GM12878 (cell line): ENCODE data around the gene REPIN1. TPM values are rescaled to one million over a fixed set of nuclear protein-coding genes. Genes with fewer than 3 reads are reported as not detected.

Source experiments
- ATAC-seq: fragments of 200-7000 bp; cut with Tn5 transposase; 3 replicates; pipeline ENCODE4 v1.9.1; 2020; ENCODE audit warnings: mild to moderate bottlenecking, moderate library complexity
- BruUV-seq: library from RNA; stranded (reverse); fragments of 400-500 nt; replicated peaks from 2 replicates; lab custom pipeline; 2021; lab: Mats Ljungman, UMichigan
- CTCF ChIA-PET: fragments of 300-600 bp; sonication (Branson Sonifier 250); formaldehyde crosslinking; extraction: SDS; loops from one replicate; lab custom pipeline; 2021; ENCODE audit warnings: inconsistent platforms; lab: Yijun Ruan, JAX
- POLR2A ChIA-PET: fragments of 350-600 bp; formaldehyde crosslinking; extraction: SDS; loops from one replicate; lab custom pipeline; 2021; ENCODE audit warnings: inconsistent platforms; lab: Charles Lee
- RAD21 ChIA-PET: fragments of 300-600 bp; sonication (Branson Sonifier 250); formaldehyde crosslinking; loops from one replicate; lab custom pipeline; 2023; ENCODE audit warnings: antibody characterized with exemption; ENCODE audit not compliant: unreplicated experiment; lab: Charles Lee
- SMC1A ChIA-PET: fragments of 300-600 bp; sonication (Branson Sonifier 250); formaldehyde crosslinking; loops from one replicate; lab custom pipeline; 2023; ENCODE audit not compliant: unreplicated experiment, uncharacterized antibody; lab: Charles Lee
- DNase-seq: peaks from one replicate; pipeline ENCODE4 v3.0.0-alpha.2; 2011; ENCODE audit warnings: low read depth, low spot score
- FAIRE-seq: peaks from 3 replicates; lab custom pipeline; 2011; peaks lifted over from hg19 to GRCh38; lab: Jason Lieb, UNC
- H2AFZ ChIP-seq: 2 replicates; pipeline ENCODE4 v1.6.0; 2011; ENCODE audit warnings: low read depth, low read length, control low read depth; ENCODE audit not compliant: control insufficient read depth
- H3K27ac ChIP-seq: 2 replicates; pipeline ENCODE4 v1.5.1; 2011; ENCODE audit warnings: control low read depth; ENCODE audit not compliant: control insufficient read depth, insufficient read depth
- H3K27me3 ChIP-seq, 2 experiments: replicated peaks in 1 of 2; 2 replicates each; pipeline versions ENCODE4 v1.6.0 to v1.6.1; 2011; ENCODE audit warnings: low read length in 1 of 2; ENCODE audit not compliant: control insufficient read depth in 2 of 2, insufficient read depth in 2 of 2
- H3K36me3 ChIP-seq, 2 experiments: 2 replicates each; pipeline ENCODE4 v1.5.1; 2011; ENCODE audit warnings: low read length in 1 of 2; ENCODE audit not compliant: control insufficient read depth in 2 of 2, insufficient read depth in 2 of 2
- H3K4me1 ChIP-seq: 2 replicates; pipeline ENCODE4 v1.6.1; 2011; ENCODE audit warnings: mild to moderate bottlenecking, low read length, moderate library complexity, mixed read lengths; ENCODE audit not compliant: control insufficient read depth, insufficient read depth
- H3K4me2 ChIP-seq: 2 replicates; pipeline ENCODE4 v1.6.0; 2011; ENCODE audit warnings: control low read depth; ENCODE audit not compliant: control insufficient read depth, insufficient read depth
- H3K4me3 ChIP-seq: fragments of 200-600 bp; sonication (generic); 2 replicates; pipeline ENCODE4 v1.5.1; 2016
- H3K79me2 ChIP-seq: 2 replicates; pipeline ENCODE4 v1.6.0; 2011; ENCODE audit warnings: low read length; ENCODE audit not compliant: control insufficient read depth, insufficient read depth
- H3K9ac ChIP-seq: 2 replicates; pipeline ENCODE4 v1.8.0; 2011; ENCODE audit warnings: low read length, control low read depth, mixed read lengths; ENCODE audit not compliant: control insufficient read depth, insufficient read depth
- H3K9me3 ChIP-seq: replicated peaks from 3 replicates; pipeline ENCODE4 v1.5.1; 2011; ENCODE audit warnings: mild to moderate bottlenecking, low read length; ENCODE audit not compliant: control insufficient read depth, insufficient read depth
- H4K20me1 ChIP-seq: 2 replicates; pipeline ENCODE4 v1.6.0; 2011; ENCODE audit not compliant: control insufficient read depth, insufficient read depth
- CBX5 ChIP-seq: sonication (generic); IDR thresholded peaks from 2 replicates; pipeline ENCODE4 v1.6.1; 2016; ENCODE audit warnings: low read depth, moderate library complexity, mild to moderate bottlenecking, inconsistent platforms
- CEBPB ChIP-seq, 2 experiments: fragments of 150-350 bp in 1 of 2; IDR thresholded peaks; 2 replicates each; pipeline ENCODE4 v1.6.1; 2012 to 2014; ENCODE audit warnings: low read depth in 2 of 2, low read length in 2 of 2, borderline replicate concordance in 1 of 2, inconsistent platforms in 1 of 2
- CREB1 ChIP-seq: IDR thresholded peaks from 2 replicates; pipeline ENCODE4 v1.6.1; 2012; ENCODE audit warnings: low read depth, mild to moderate bottlenecking, inconsistent platforms
- FOXM1 ChIP-seq: IDR thresholded peaks from 2 replicates; pipeline ENCODE4 v1.6.1; 2012; ENCODE audit warnings: low read depth, mild to moderate bottlenecking, inconsistent platforms, low read length, moderate library complexity
- KAT2A ChIP-seq: conservative IDR thresholded peaks from 2 replicates; pipeline ENCODE4 v1.6.1; 2011; ENCODE audit warnings: low read depth, low read length; ENCODE audit not compliant: control insufficient read depth
- MEF2A ChIP-seq: IDR thresholded peaks from 2 replicates; pipeline ENCODE4 v1.6.1; 2011; ENCODE audit warnings: low read depth, mild to moderate bottlenecking, low read length, moderate library complexity; ENCODE audit not compliant: insufficient read depth
- PAX5 ChIP-seq: IDR thresholded peaks from 2 replicates; pipeline ENCODE4 v1.6.1; 2011; ENCODE audit warnings: low read depth, low read length, borderline replicate concordance
- SIN3A ChIP-seq: IDR thresholded peaks from 2 replicates; pipeline ENCODE4 v1.6.1; 2012; ENCODE audit warnings: low read depth, low read length, improper control_type of control experiment
- WGBS: methylation state at CpG from one replicate; pipeline ENCODE4 v1.1.6; 2016; ENCODE audit warnings: low lambda C conversion rate; ENCODE audit not compliant: insufficient replicate concordance, insufficient coverage; ENCODE audit errors: missing lambda C conversion rate; 5-methylcytosine and 5-hydroxymethylcytosine counted together
- in situ Hi-C: fragments of 300-500 bp; cut with MboI; formaldehyde crosslinking; loops from 9 replicates; pipeline ENCODE4 v1.14.3; 2018; ENCODE audit warnings: mixed read lengths
- intact Hi-C: fragments of 100-400 bp; cut with micrococcal nuclease; formaldehyde crosslinking; loops from one replicate; pipeline ENCODE4 v1.14.2; 2022; ENCODE audit not compliant: unreplicated experiment
- polyA plus RNA-seq, 11 experiments: library from polyadenylated mRNA; depleted of rRNA in 4 of 11; unstranded in 6 of 11; stranded (reverse) in 5 of 11; fragments of >200 nt; fragmentation: Nextera tagmentation in 4 of 11; fragmentation: Illumina TruSeq in 1 of 11; extraction: Ambion mirVana in 4 of 11; extraction: Trizol in 1 of 11; gene quantifications; 1 replicate in 1 of 11; 2 replicates in 10 of 11; pipeline versions ENCODE4 v1.2.1 to v1.2.3, GENCODE V29; 2011 to 2016; ENCODE audit warnings: inconsistent platforms in 2 of 11, missing spikeins in 2 of 11, low read depth in 1 of 11
- total RNA-seq, 4 experiments: library from RNA; depleted of rRNA in 3 of 4; stranded (reverse); fragments of >200 nt in 3 of 4; fragmentation: Illumina TruSeq in 1 of 4; extraction: Trizol in 1 of 4; gene quantifications; 2 replicates each; pipeline versions ENCODE4 v1.2.1 to v1.2.3, GENCODE V29; 2013 to 2021
- TF ChIP-seq, protein P1 (sequence below): fragments of 450-650 bp; IDR thresholded peaks from 2 replicates; pipeline ENCODE4 v1.6.1; 2017; ENCODE audit warnings: mild to moderate bottlenecking, moderate library complexity

The REPIN1 gene
- total and polyA plus RNA-seq, 10 of the 15 experiments (the other 5 are each of a cell fraction or from before 2014, with no cell fraction given) = 5.1 to 172 (median 76.9) TPM

DNA sequence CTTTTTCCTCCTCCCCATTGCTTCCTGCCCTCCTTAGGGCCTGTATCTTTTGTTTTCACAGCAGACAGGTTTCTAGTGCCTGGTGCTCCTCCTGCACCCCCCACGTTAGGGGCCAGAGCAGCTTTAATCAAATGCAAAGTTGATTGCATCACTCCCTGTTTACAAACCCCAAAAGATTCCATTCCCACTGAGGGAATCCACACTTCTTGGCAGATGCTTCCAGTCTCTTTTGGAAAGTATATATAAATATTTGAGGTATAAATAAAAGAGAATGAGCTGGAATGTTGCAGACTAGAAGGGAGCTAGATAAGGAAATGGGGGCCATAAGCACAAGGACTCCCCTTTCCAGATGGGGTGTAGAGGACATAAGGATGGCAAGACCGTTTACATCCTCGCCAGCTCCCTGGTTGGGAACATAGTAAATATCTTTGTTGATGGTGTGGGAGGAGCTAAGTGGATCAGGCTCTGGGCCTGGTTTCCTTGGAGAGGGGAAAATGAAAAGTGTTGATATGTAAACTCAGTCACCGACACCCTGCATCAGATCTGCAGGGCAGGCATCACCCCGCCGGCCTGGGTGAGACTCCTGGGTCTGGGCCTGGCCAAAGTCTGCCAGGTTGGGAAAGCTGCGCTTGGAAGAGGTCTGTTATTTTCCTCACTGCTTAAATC lies 33.4 kb upstream of the REPIN1 start:
- in situ Hi-C loops (no loop called here), intact Hi-C loops (no loop called here)
- no peak overlapping the region for H3K9ac ChIP-seq
- DNase-seq = no peak
- no TSS peak for BruUV-seq
- H4K20me1 ChIP-seq = no peaks in the 10 kb centered on the region
- H2AFZ ChIP-seq = no peak overlapping the region
- ATAC-seq = no peak
- ChIA-PET RAD21 (no interaction called here), POLR2A (no interaction called here), SMC1A (interaction anchor here (0.9 kb wide), 1 partner anchor 424 kb away, joined by 3 read pairs; no protein-coding TSS in a partner anchor), CTCF (no interaction called here)
- H3K27ac ChIP-seq = no peak overlapping the region
- FAIRE-seq = no peak
- H3K4me1 ChIP-seq = peaks cover 6% of the 10 kb centered on the region
- 89% methylated on average over 7 of the region's 7 CpGs for WGBS
- H3K9me3 ChIP-seq = no peaks in the 10 kb centered on the region
- H3K36me3 ChIP-seq = peaks cover 4 to 10% of the 10 kb centered on the region in 2 experiments
- no peaks in the 10 kb centered on the region for H3K79me2 ChIP-seq
- H3K27me3 ChIP-seq = no peaks in the 10 kb centered on the region
- no peak overlapping the region for H3K4me3 ChIP-seq
- TF ChIP-seq PAX5 (no peak), CEBPB (IDR thresholded peaks at IDR 0.05; ENCODE audit: borderline replicate concordance in 1 of 2, low read depth in 2 of 2, low read length in 2 of 2) (no peak), SIN3A (no peak), FOXM1 (no peak), KAT2A (no peak), CBX5 (no peak), CREB1 (no peak), MEF2A (no peak)
- TF ChIP-seq, protein P1, sequence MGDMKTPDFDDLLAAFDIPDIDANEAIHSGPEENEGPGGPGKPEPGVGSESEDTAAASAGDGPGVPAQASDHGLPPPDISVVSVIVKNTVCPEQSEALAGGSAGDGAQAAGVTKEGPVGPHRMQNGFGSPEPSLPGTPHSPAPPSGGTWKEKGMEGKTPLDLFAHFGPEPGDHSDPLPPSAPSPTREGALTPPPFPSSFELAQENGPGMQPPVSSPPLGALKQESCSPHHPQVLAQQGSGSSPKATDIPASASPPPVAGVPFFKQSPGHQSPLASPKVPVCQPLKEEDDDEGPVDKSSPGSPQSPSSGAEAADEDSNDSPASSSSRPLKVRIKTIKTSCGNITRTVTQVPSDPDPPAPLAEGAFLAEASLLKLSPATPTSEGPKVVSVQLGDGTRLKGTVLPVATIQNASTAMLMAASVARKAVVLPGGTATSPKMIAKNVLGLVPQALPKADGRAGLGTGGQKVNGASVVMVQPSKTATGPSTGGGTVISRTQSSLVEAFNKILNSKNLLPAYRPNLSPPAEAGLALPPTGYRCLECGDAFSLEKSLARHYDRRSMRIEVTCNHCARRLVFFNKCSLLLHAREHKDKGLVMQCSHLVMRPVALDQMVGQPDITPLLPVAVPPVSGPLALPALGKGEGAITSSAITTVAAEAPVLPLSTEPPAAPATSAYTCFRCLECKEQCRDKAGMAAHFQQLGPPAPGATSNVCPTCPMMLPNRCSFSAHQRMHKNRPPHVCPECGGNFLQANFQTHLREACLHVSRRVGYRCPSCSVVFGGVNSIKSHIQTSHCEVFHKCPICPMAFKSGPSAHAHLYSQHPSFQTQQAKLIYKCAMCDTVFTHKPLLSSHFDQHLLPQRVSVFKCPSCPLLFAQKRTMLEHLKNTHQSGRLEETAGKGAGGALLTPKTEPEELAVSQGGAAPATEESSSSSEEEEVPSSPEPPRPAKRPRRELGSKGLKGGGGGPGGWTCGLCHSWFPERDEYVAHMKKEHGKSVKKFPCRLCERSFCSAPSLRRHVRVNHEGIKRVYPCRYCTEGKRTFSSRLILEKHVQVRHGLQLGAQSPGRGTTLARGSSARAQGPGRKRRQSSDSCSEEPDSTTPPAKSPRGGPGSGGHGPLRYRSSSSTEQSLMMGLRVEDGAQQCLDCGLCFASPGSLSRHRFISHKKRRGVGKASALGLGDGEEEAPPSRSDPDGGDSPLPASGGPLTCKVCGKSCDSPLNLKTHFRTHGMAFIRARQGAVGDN = no peak
- H3K4me2 ChIP-seq = no peak overlapping the region
